T47D (cell line): Measurements from ENCODE around the gene NEUROG1.
A peak's percentile ranks its signal among the peaks of the same experiment; 100 is the strongest.

ENCODE experiments used
- DNase-seq, 2 experiments: peaks; one replicate each; pipeline versions ENCODE4 v3.0.0 to v3.0.0-alpha.2; 2011 to 2012; ENCODE audit warnings: low read depth in 1 of 2, low spot score in 1 of 2
- JUND ChIP-seq: IDR thresholded peaks from 2 replicates; pipeline ENCODE4 v1.6.1; 2012; ENCODE audit warnings: low read depth
- in situ Hi-C: cut with HindIII; loops from 2 replicates; pipeline ENCODE4 v1.10.0; 2016; ENCODE audit warnings: low sequenced_read_pairs, low pct_unique_long_range_greater_than_20kb

The NEUROG1 gene

GRCh38 chr5:135494196-135494595 is 41.6 kb downstream of the NEUROG1 start:
- TF ChIP-seq JUND, result no peak
- DNase-seq, result no peak
- in situ Hi-C loops, result no loop called here

- no peak for TF ChIP-seq JUND
- in situ Hi-C loops, result no loop called here
- no peak for DNase-seq
Observed at GRCh38 chr5:135493406-135494180, 42.2 kb downstream of the NEUROG1 start.

DNA sequence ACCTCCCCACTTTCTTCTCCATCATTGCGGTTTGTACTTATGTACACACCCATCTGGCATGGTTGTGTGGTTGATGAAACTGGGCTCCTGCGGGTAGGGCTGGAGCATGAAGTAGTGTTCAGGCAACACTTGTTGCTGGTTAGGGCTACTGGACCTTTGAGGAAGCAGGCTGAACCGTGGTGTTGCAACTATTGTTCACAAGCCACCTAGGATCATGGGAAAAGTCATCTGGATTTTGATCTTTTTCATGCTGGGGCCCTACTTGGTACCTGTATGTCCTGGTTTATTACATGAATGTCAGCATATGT is 43.5 kb downstream of the NEUROG1 start:
- DNase-seq, result no peak
- in situ Hi-C loops, result no loop called here
- TF ChIP-seq JUND, result no peak

GRCh38 chr5:135491552-135492318 is 44.0 kb downstream of the NEUROG1 start:
- TF ChIP-seq JUND, result no peak
- DNase-seq, result no peak
- in situ Hi-C loops, result no loop called here

DNA sequence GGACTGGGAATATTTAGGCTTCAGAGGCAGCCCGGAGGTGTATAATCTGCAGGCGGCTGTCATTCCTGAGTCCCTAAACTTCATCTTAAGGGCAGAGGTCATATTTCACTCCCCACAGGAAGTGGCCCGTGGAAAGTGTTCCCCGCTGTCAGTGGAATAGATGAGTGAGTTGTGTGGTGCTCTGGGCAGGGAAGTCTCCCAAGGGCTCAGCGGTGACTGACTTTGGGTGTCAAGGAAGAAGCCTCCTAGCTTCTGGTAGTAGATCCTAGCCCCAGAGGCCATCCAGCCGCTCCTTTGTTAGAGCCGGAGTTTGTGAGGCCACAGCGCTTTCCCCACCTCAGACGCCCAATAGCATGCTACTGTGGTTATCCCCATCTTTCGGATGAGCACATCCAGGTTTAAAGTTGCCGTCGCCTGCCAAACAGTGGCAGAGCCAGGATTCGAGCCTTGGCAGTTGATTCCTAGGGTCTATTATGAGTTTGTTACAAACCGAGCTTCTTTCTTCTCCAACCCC is 44.7 kb downstream of the NEUROG1 start:
- TF ChIP-seq JUND, result no peak
- in situ Hi-C loops, result no loop called here
- DNase-seq, result no peak

DNA sequence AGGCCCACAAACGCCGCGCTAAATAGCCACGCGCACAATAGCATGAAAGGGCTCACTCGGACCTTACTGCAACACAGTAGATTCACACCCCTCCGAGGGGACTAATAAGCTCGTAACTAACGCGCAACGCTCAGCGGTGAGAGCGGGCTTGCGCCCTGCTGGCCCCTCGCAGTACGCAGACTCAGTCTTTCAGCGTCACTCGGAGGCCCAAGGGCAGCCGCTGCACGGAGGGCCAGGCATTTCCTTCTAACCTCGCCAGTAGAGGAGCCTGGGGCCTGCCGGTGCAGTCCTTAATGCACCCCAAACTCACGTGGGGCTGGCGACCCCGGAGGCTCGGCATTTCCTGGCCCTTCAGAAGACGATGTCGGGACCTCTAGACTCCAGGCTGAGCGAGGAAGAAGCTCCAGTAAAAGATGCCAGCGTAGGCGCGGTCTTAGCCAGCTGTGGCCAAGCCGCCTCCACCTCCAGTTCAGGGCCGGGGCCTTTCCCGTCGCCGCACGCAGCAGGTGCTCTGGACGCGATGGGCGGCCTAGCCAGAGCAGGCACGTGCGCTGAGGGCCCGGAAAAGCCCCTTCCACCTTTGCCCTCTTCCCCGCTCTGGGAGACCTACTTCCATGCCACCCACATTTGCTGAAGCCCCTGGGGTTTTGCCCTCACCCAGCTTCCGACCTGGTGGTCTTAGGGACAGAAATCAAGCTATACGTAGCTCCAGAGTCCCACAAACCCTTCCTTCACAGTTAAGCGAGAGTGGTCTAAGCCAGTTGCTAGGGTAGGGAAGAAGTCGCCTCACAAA is 45.3 kb downstream of the NEUROG1 start:
- DNase-seq, result no peak
- TF ChIP-seq JUND, result no peak
- in situ Hi-C loops, result no loop called here

GRCh38 chr5:135489466-135490244 is 46.1 kb downstream of the NEUROG1 start:
- DNase-seq, result no peak
- no peak for TF ChIP-seq JUND
- in situ Hi-C loops, result no loop called here

GRCh38 chr5:135488727-135489465 is 46.9 kb downstream of the NEUROG1 start:
- in situ Hi-C loops, result no loop called here
- DNase-seq, result peak; percentile 24 to 45
- no peak for TF ChIP-seq JUND

- no peak for DNase-seq
- in situ Hi-C loops, result no loop called here
- TF ChIP-seq JUND, result no peak
Observed at GRCh38 chr5:135487839-135488514, 47.8 kb downstream of the NEUROG1 start.

- TF ChIP-seq JUND, result no peak
- in situ Hi-C loops, result no loop called here
- no peak for DNase-seq
Observed at GRCh38 chr5:135487037-135487395, 48.7 kb downstream of the NEUROG1 start.
